OCI-LY7 (cell line): ENCODE results near the gene BTN1A1. TPM values are rescaled to one million over a fixed set of nuclear protein-coding genes. Genes with fewer than 3 reads are reported as not detected.

Experiments used
- BruUV-seq: library from RNA; stranded (reverse); fragments of 400-500 nt; replicated peaks from 2 replicates; lab custom pipeline; 2021; lab: Mats Ljungman, UMichigan
- CTCF ChIA-PET: fragments of 300-600 bp; sonication (Branson Sonifier 250); formaldehyde crosslinking; loops from one replicate; lab custom pipeline; 2022; ENCODE audit warnings: antibody characterized with exemption; ENCODE audit not compliant: unreplicated experiment; lab: Charles Lee
- POLR2A ChIA-PET: fragments of 300-600 bp; sonication (Branson Sonifier 250); formaldehyde crosslinking; loops from one replicate; lab custom pipeline; 2022; ENCODE audit warnings: antibody characterized with exemption; lab: Charles Lee
- DNase-seq: peaks from one replicate; pipeline ENCODE4 v3.0.0-alpha.2; 2015; ENCODE audit warnings: low spot score
- H2AFZ ChIP-seq: fragments of 200-600 bp; sonication (generic), shearing (Covaris generic); 2 replicates; pipeline ENCODE4 v1.6.1; 2014; ENCODE audit warnings: mild to moderate bottlenecking, antibody characterized with exemption, low read length, moderate library complexity
- H3K27ac ChIP-seq: fragments of 200-600 bp; sonication (generic); 2 replicates; pipeline ENCODE4 v1.5.1; 2014; ENCODE audit warnings: mixed run types, low read depth, mild to moderate bottlenecking, moderate library complexity, low read length, inconsistent platforms; ENCODE audit not compliant: poor library complexity, severe bottlenecking
- H3K36me3 ChIP-seq: fragments of 200-600 bp; sonication (generic); 2 replicates; pipeline ENCODE4 v1.6.1; 2014; ENCODE audit warnings: mild to moderate bottlenecking, antibody characterized with exemption, low read length, moderate library complexity, mixed read lengths; ENCODE audit not compliant: insufficient read depth
- H3K4me1 ChIP-seq: fragments of 200-600 bp; sonication (generic); 2 replicates; pipeline ENCODE4 v1.5.1; 2014; ENCODE audit warnings: mild to moderate bottlenecking, low read length; ENCODE audit not compliant: insufficient read depth, poor library complexity, severe bottlenecking
- H3K4me2 ChIP-seq: fragments of 200-600 bp; sonication (generic); 2 replicates; pipeline ENCODE4 v1.6.1; 2014; ENCODE audit warnings: mild to moderate bottlenecking, low read length
- H3K4me3 ChIP-seq: fragments of 200-600 bp; sonication (generic); 2 replicates; pipeline ENCODE4 v1.5.1; 2014; ENCODE audit warnings: mild to moderate bottlenecking, low read depth, low read length; ENCODE audit not compliant: poor library complexity, severe bottlenecking
- H3K79me2 ChIP-seq: fragments of 200-600 bp; sonication (generic); 2 replicates; pipeline ENCODE4 v1.6.1; 2016; ENCODE audit warnings: low read depth, mild to moderate bottlenecking, low read length, moderate library complexity, mixed read lengths; ENCODE audit not compliant: insufficient read depth
- H3K9me2 ChIP-seq: fragments of 200-600 bp; sonication (generic); 2 replicates; pipeline ENCODE4 v1.6.1; 2016; ENCODE audit warnings: mild to moderate bottlenecking, low read length, mixed read lengths; ENCODE audit not compliant: insufficient read depth
- H3K9me3 ChIP-seq: fragments of 200-600 bp; sonication (generic); 2 replicates; pipeline ENCODE4 v1.6.1; 2014; ENCODE audit warnings: mild to moderate bottlenecking, mixed run types, low read length, mixed read lengths
- H4K20me1 ChIP-seq: fragments of 200-600 bp; sonication (generic); 2 replicates; pipeline ENCODE4 v1.6.1; 2014; ENCODE audit warnings: mild to moderate bottlenecking, antibody characterized with exemption, low read length, moderate library complexity, mixed read lengths; ENCODE audit not compliant: insufficient read depth
- EZH2phosphoT487 ChIP-seq: fragments of 200-600 bp; sonication (generic); IDR thresholded peaks from 2 replicates; pipeline ENCODE4 v1.6.1; 2018; ENCODE audit warnings: low read depth, borderline replicate concordance, mild to moderate bottlenecking, mixed run types, antibody characterized with exemption, low read length, moderate library complexity, mixed read lengths
- intact Hi-C: fragments of 100-400 bp; cut with micrococcal nuclease; formaldehyde crosslinking; loops from one replicate; pipeline ENCODE4 v1.10.0; 2022; ENCODE audit not compliant: unreplicated experiment
- total RNA-seq, 2 experiments: library from RNA; depleted of rRNA in 1 of 2; stranded (reverse); fragments of >200 nt in 1 of 2; shearing (Covaris generic) in 1 of 2; gene quantifications; 2 replicates each; pipeline ENCODE4 v1.2.3, GENCODE V29; 2014 to 2022
- TF ChIP-seq, protein P1 (sequence below): fragments of 200-600 bp; sonication (generic); conservative IDR thresholded peaks from 2 replicates; pipeline ENCODE4 v1.5.1; 2014; ENCODE audit warnings: mild to moderate bottlenecking, antibody characterized with exemption, low read length, moderate library complexity, mixed read lengths

BTN1A1 gene
- total RNA-seq, 2 experiments from 2014 or later = 0.25 to 1.0 TPM

DNA sequence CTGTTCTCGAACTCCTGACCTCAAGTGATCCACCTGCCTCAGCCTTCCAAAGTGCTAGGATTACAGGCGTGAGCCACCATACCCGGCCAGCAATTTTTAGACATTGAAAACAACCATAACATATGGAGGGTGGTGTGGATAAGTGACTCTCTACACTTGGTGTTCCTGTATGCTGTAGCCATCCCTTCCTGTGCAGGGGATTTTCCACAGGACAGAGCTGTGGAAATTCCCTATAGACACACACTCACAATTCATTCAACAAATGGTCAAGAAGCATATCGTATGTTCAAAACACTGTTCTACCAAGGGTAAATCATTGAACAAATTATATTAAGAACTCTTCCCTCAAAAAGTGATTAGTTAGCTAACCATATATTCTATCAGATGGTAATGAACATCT is 36.1 kb upstream of the BTN1A1 start:
- peaks cover 27% of the 10 kb centered on the region; the same call in 1 of the 2 replicates for H3K79me2 ChIP-seq
- POLR2A ChIA-PET = interaction anchor here (0.7 to 1.7 kb wide), 3 partner anchors 8 to 18 kb away, joined by 4 to 7 read pairs (median 4); no protein-coding TSS in a partner anchor

DNA sequence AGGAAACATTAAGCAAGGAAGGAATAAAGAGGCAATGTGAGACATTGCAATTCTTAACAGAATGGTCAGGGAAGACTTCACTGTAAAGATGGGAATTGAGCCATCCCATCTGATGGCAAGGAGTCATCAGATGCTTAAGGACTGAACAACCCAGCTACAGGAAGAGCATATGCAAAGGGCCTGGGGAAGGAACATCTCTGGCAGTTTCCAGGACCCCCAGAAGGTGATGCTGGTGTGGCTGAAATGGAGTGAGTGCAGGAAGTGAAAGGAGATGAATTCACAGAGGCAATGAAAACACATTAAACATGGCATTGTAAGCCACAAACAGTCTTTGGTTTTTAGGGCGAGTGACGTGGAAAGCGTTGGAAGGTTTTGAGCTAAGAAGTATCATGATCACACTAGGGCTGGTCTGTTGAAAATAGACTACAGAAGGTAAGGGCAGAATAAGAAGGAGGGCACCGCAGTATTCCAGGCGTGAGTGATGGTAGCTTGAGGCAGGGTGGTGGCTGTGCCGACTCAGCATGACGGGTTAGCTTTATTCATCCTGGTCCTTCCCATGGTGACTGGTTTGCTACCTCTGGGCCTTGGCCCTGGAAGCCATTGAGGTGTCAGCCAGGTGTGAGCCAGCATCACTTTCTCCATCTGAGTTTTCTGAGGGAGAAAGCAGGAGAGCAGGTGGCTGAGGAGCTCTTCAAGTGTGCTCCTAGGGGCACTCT is 35.5 kb upstream of the BTN1A1 start:
- ChIA-PET CTCF (no interaction called here), POLR2A (interaction anchor here (0.5 to 1.7 kb wide), 4 partner anchors 9 to 120 kb away, joined by 3 to 7 read pairs (median 4); no protein-coding TSS in a partner anchor)
- no peak overlapping the region for H3K27ac ChIP-seq
- peaks cover 96% of the 10 kb centered on the region for H3K36me3 ChIP-seq
- no peak for DNase-seq
- no peak for TF ChIP-seq EZH2phosphoT487
- TF ChIP-seq, protein P1, sequence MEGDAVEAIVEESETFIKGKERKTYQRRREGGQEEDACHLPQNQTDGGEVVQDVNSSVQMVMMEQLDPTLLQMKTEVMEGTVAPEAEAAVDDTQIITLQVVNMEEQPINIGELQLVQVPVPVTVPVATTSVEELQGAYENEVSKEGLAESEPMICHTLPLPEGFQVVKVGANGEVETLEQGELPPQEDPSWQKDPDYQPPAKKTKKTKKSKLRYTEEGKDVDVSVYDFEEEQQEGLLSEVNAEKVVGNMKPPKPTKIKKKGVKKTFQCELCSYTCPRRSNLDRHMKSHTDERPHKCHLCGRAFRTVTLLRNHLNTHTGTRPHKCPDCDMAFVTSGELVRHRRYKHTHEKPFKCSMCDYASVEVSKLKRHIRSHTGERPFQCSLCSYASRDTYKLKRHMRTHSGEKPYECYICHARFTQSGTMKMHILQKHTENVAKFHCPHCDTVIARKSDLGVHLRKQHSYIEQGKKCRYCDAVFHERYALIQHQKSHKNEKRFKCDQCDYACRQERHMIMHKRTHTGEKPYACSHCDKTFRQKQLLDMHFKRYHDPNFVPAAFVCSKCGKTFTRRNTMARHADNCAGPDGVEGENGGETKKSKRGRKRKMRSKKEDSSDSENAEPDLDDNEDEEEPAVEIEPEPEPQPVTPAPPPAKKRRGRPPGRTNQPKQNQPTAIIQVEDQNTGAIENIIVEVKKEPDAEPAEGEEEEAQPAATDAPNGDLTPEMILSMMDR = 0 out of 2 replicates have a peak, but pooled peaks have one; percentile 21
- H3K79me2 ChIP-seq = peaks cover 22% of the 10 kb centered on the region; the same call in 1 of the 2 replicates
- H3K9me3 ChIP-seq = no peaks in the 10 kb centered on the region
- peaks cover 30% of the 10 kb centered on the region for H3K4me1 ChIP-seq
- no TSS peak for BruUV-seq
- no peaks in the 10 kb centered on the region for H4K20me1 ChIP-seq
- H3K4me3 ChIP-seq = no peak overlapping the region
- intact Hi-C loops = no loop called here
- H2AFZ ChIP-seq = no peak overlapping the region
- H3K4me2 ChIP-seq = no peak overlapping the region
- H3K9me2 ChIP-seq = no peaks in the 10 kb centered on the region

More for the DNA sequence above, 36.1 kb upstream of the BTN1A1 start:
- no TSS peak for BruUV-seq
- intact Hi-C loops = no loop called here
- H3K4me2 ChIP-seq = no peak overlapping the region
- H3K4me3 ChIP-seq = no peak overlapping the region
- CTCF ChIA-PET = no interaction called here
- H2AFZ ChIP-seq = no peak overlapping the region
- H3K9me3 ChIP-seq = no peaks in the 10 kb centered on the region
- no peak overlapping the region for H3K27ac ChIP-seq
- TF ChIP-seq, protein P1 = no peak
- TF ChIP-seq EZH2phosphoT487 = no peak
- no peaks in the 10 kb centered on the region for H3K9me2 ChIP-seq
- DNase-seq = no peak
- no peaks in the 10 kb centered on the region for H4K20me1 ChIP-seq
- H3K4me1 ChIP-seq = peaks cover 33% of the 10 kb centered on the region
- peaks cover 97% of the 10 kb centered on the region for H3K36me3 ChIP-seq

DNA sequence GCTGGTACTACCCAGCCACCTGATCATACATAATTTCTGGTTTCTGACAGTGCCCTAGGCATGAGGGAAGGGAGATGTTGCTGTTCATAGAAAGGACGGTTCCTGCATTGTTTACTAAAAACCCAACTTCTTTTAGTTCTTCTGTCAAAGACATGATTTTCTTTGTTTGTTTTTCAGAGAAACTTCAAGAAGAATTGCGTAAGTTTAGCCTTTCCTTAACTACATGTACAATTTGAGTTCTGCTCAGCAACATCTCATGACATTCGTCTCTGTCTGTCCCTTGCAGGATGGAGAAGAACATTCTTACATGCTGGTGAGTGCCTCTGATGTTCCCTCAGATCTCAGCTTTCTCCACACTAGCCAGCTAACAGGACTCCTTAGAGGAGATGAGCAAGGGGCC is 34.3 kb upstream of the BTN1A1 start:
- no peak overlapping the region for H3K4me2 ChIP-seq
- H3K4me3 ChIP-seq = no peak overlapping the region
- intact Hi-C loops = no loop called here
- ChIA-PET CTCF (no interaction called here), POLR2A (no interaction called here)
- no peak for DNase-seq
- H3K9me3 ChIP-seq = no peaks in the 10 kb centered on the region
- no peak overlapping the region for H2AFZ ChIP-seq
- no TSS peak for BruUV-seq
- no peaks in the 10 kb centered on the region for H4K20me1 ChIP-seq
- no peak for TF ChIP-seq EZH2phosphoT487
- TF ChIP-seq, protein P1 = no peak
- no peak overlapping the region for H3K27ac ChIP-seq
- H3K9me2 ChIP-seq = no peaks in the 10 kb centered on the region
- peaks cover 18% of the 10 kb centered on the region for H3K4me1 ChIP-seq
- peaks cover 10% of the 10 kb centered on the region; the same call in 1 of the 2 replicates for H3K79me2 ChIP-seq
- H3K36me3 ChIP-seq = peaks cover 96% of the 10 kb centered on the region
